Astrocyte of the spinal cord (primary cell): ENCODE data around the gene SLC10A7.

Source experiments
- DNase-seq: peaks from one replicate; pipeline ENCODE4 v3.0.0; 2011; ENCODE audit warnings: low read depth, low spot score
- H3K4me3 ChIP-seq: 2 replicates; pipeline ENCODE4 v1.5.1; 2011; ENCODE audit warnings: low read depth, mild to moderate bottlenecking, low read length, moderate library complexity
- in situ Hi-C: cut with HindIII; loops from 2 replicates; pipeline ENCODE4 v1.10.0; 2017; ENCODE audit warnings: low sequenced_read_pairs
- TF ChIP-seq, protein P1 (sequence below): IDR thresholded peaks from 2 replicates; pipeline ENCODE4 v1.5.1; 2012; ENCODE audit warnings: low read depth, mild to moderate bottlenecking, low read length, inconsistent platforms

SLC10A7 gene

DNA sequence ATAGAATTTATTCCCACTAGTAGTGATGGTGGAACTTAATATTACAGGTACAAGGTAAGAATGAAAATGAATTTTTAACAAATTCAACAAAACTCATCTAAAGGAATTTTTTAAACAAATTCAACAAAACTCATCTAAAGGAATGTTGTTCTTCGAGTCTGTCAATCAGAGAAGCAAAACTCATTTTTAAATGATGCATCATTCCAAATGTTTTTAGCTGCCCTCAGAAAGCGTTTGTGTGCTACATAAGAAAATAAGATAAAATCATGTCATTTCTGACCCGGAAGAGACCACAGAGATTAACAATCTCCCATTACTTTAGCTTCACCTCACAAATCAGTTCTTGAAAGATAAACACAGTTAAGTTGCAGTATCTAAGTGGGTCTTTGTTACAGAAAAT, 178.0 kb downstream of the SLC10A7 start:
- no peak overlapping the region for H3K4me3 ChIP-seq
- DNase-seq, result no peak
- TF ChIP-seq, protein P1, sequence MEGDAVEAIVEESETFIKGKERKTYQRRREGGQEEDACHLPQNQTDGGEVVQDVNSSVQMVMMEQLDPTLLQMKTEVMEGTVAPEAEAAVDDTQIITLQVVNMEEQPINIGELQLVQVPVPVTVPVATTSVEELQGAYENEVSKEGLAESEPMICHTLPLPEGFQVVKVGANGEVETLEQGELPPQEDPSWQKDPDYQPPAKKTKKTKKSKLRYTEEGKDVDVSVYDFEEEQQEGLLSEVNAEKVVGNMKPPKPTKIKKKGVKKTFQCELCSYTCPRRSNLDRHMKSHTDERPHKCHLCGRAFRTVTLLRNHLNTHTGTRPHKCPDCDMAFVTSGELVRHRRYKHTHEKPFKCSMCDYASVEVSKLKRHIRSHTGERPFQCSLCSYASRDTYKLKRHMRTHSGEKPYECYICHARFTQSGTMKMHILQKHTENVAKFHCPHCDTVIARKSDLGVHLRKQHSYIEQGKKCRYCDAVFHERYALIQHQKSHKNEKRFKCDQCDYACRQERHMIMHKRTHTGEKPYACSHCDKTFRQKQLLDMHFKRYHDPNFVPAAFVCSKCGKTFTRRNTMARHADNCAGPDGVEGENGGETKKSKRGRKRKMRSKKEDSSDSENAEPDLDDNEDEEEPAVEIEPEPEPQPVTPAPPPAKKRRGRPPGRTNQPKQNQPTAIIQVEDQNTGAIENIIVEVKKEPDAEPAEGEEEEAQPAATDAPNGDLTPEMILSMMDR, result no peak
- in situ Hi-C loops, result no loop called here

DNA sequence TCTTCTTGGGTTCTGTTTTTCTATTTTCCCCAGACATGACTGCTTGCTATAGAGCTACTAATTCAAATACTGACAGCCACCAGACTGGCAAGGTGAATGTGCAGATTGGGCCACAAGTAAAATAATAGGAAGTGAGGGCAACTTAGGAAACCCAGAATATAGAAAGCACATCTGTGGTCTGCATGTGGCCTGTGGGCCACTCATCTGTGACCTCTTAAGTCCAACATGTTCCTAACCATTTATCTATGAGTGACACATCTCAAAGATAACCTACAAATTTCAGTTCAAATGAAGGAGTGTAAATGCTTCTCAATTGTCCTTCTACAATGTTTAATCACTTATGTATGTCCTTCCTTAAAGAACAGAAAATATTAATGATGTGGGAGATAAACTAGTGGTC, 178.5 kb downstream of the SLC10A7 start:
- TF ChIP-seq, protein P1, result no peak
- no peak overlapping the region for H3K4me3 ChIP-seq
- in situ Hi-C loops, result no loop called here
- no peak for DNase-seq

DNA sequence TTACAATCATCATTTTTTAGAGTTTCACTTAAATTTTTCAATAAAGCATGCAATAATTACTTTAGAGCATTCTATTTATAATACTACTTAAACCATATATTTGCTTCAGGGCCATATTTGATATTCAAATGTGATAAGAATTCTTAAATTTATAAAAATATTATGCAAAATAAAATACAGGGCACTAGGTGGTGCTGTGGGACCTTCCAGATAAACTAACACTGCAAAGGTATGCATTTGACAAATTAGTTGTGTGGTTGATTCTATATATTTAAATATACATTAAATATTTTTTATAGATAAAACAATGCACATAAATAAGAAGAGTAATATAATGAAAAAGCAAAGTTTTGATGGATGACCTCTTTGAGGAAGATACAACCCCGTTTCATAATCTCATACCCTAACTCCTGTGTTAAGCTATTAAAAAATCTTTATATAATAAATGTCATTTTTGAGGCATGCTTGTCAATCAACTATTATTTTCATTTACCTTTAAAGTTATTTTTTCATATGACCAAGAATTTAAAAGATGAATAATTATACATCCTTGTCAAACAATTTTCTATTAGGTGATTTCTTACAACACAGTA, 179.0 kb downstream of the SLC10A7 start:
- DNase-seq, result peak; percentile 63
- no peak overlapping the region for H3K4me3 ChIP-seq
- in situ Hi-C loops, result no loop called here
- TF ChIP-seq, protein P1, result peak; percentile 48

DNA sequence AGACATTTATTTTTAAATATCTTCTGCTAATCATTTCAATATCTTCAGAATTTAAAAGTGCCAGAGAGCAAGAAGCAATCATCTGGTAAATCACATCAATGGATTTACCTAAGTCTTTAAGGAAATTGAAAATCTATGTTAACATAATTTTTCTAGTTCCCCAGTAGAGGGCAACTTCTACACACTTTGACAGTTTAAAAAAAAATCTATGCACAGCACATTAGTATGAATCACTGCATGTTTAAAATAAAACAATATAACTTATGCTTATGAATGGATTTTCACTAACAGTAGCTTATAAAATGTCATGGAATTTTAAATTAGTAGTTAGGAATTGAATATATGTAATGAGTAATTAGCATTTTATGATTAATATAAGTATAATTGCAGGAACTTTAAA, 180.9 kb downstream of the SLC10A7 start:
- TF ChIP-seq, protein P1, result peak; percentile 40
- no peak overlapping the region for H3K4me3 ChIP-seq
- peak; percentile 56 for DNase-seq
- in situ Hi-C loops, result no loop called here

DNA sequence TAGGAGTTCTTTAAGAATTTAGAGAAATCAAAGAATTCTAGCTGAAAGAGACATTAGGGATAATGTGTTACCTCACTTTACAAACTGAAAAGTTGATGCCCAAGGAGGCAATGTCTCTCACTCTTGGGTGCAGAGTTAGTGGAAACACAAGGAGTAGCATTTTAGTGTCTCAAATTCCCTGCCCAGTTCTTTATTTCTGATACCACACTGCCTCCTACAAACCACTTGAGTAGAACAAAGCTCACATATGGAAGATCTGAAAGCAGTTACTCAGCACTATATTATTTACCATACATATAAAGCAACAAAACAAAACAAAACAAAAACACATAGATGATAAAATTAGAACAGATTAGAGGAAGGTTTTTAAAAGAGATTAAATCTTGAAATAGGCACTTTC, 183.2 kb downstream of the SLC10A7 start:
- no peak for DNase-seq
- in situ Hi-C loops, result no loop called here
- no peak overlapping the region for H3K4me3 ChIP-seq
- TF ChIP-seq, protein P1, result no peak

DNA sequence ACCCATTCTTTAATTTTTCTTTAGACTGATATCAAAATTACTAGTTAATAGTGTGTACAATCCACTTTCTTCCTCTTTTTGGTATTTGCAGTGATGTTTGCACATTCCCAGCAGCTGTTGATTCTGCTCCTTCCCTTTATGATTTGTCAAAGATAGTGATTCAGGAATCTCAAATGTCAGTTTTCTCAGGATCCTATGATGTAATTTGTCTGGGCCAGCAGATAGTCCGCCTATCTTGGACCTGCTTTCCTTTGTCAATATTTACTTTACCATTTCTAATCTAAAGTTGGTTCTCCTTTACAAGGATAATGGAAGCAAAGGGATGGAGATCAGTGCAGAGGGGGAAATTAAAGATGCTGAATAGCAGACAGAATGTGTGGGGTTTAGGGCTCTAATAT, 185.3 kb downstream of the SLC10A7 start:
- no peak overlapping the region for H3K4me3 ChIP-seq
- TF ChIP-seq, protein P1, result no peak
- no peak for DNase-seq
- in situ Hi-C loops, result no loop called here
